H1 (cell line): Measurements from ENCODE around the gene DPYD. TPM values are rescaled to one million over a fixed set of nuclear protein-coding genes. Genes with fewer than 3 reads are reported as not detected.

Experiments used
- CTCF ChIA-PET: fragments of 300-600 bp; sonication (Branson Sonifier 250); formaldehyde crosslinking; loops from one replicate; lab custom pipeline; 2021; ENCODE audit not compliant: partially characterized antibody; lab: Charles Lee
- POLR2A ChIA-PET: fragments of 300-600 bp; sonication (Branson Sonifier 250); formaldehyde crosslinking; loops from one replicate; lab custom pipeline; 2021; ENCODE audit warnings: inconsistent platforms; ENCODE audit not compliant: partially characterized antibody; lab: Charles Lee
- DNase-seq, 2 experiments: peaks; one replicate each; pipeline versions ENCODE4 v3.0.0 to v3.0.0-alpha.2; 2010 to 2022; ENCODE audit warnings: low spot score in 2 of 2, low read depth in 1 of 2, mixed read lengths in 1 of 2
- FAIRE-seq: peaks from 2 replicates; lab custom pipeline; 2011; peaks lifted over from hg19 to GRCh38; lab: Jason Lieb, UNC
- H2AFZ ChIP-seq: 2 replicates; pipeline ENCODE4 v1.8.1; 2012; ENCODE audit warnings: low read length, inconsistent platforms
- H2AK5ac ChIP-seq: 2 replicates; pipeline ENCODE4 v1.6.1; 2013; ENCODE audit warnings: low read depth, low read length
- H2BK120ac ChIP-seq: replicated peaks from 2 replicates; pipeline ENCODE3; 2013; ENCODE audit warnings: low read depth, low read length, inconsistent platforms
- H2BK12ac ChIP-seq: 2 replicates; pipeline ENCODE4 v1.6.1; 2013; ENCODE audit warnings: low read depth, low read length
- H2BK15ac ChIP-seq: 2 replicates; pipeline ENCODE4 v1.6.1; 2013; ENCODE audit warnings: low read length
- H2BK20ac ChIP-seq: 2 replicates; pipeline ENCODE4 v1.6.1; 2013; ENCODE audit warnings: low read length
- H2BK5ac ChIP-seq: 2 replicates; pipeline ENCODE4 v1.6.1; 2013; ENCODE audit warnings: low read depth, low read length
- H3K14ac ChIP-seq: 2 replicates; pipeline ENCODE4 v1.6.1; 2013; ENCODE audit warnings: inconsistent platforms; ENCODE audit not compliant: insufficient read length
- H3K18ac ChIP-seq: 2 replicates; pipeline ENCODE4 v1.6.1; 2013; ENCODE audit warnings: low read length; ENCODE audit errors: extremely low read depth
- H3K23ac ChIP-seq: 2 replicates; pipeline ENCODE4 v1.6.1; 2013; ENCODE audit warnings: inconsistent platforms; ENCODE audit not compliant: insufficient read length
- H3K23me2 ChIP-seq: 2 replicates; pipeline ENCODE4 v1.6.1; 2013; ENCODE audit warnings: low read depth, low read length
- H3K27ac ChIP-seq: 2 replicates; pipeline ENCODE4 v1.6.1; 2011; ENCODE audit warnings: low read depth, low read length, inconsistent platforms
- H3K27me3 ChIP-seq, 4 experiments: replicated peaks in 1 of 4; 1 replicate in 1 of 4; 2 replicates in 3 of 4; pipeline versions ENCODE4 v1.6.1 to v1.8.1; 2011 to 2013; ENCODE audit warnings: low read length in 3 of 4, mild to moderate bottlenecking in 3 of 4, inconsistent platforms in 2 of 4, mixed read lengths in 2 of 4, moderate library complexity in 1 of 4; ENCODE audit not compliant: control insufficient read depth in 3 of 4, insufficient read depth in 3 of 4; ENCODE audit errors: extremely low read depth in 1 of 4
- H3K36me3 ChIP-seq, 4 experiments: 2 replicates each; pipeline versions ENCODE4 v1.6.1 to v1.8.1; 2011 to 2013; ENCODE audit warnings: mild to moderate bottlenecking in 4 of 4, low read length in 3 of 4, moderate library complexity in 2 of 4, control low read depth in 1 of 4, inconsistent platforms in 1 of 4; ENCODE audit not compliant: insufficient read depth in 4 of 4, control insufficient read depth in 2 of 4
- H3K4ac ChIP-seq: replicated peaks from 2 replicates; pipeline ENCODE3; 2013; ENCODE audit warnings: low read length, low read depth, mixed read lengths, inconsistent platforms; ENCODE audit not compliant: insufficient read length
- H3K4me1 ChIP-seq, 4 experiments: replicated peaks in 1 of 4; 1 replicate in 1 of 4; 2 replicates in 3 of 4; pipeline versions ENCODE4 v1.6.1 to v1.8.1; 2011 to 2013; ENCODE audit warnings: low read length in 3 of 4, inconsistent platforms in 2 of 4, mixed read lengths in 1 of 4; ENCODE audit not compliant: insufficient read depth in 4 of 4, control insufficient read depth in 3 of 4
- H3K4me2 ChIP-seq, 2 experiments: 2 replicates each; pipeline versions ENCODE4 v1.6.1 to v1.8.1; 2011 to 2013; ENCODE audit warnings: low read depth in 2 of 2, low read length in 2 of 2, control low read depth in 1 of 2, inconsistent platforms in 1 of 2, mild to moderate bottlenecking in 1 of 2; ENCODE audit not compliant: insufficient read depth in 1 of 2
- H3K4me3 ChIP-seq, 4 experiments: fragments of 200-600, 300-600 bp in 1 of 4; sonication (generic), shearing (Covaris generic), sonication (Bioruptor Twin) in 1 of 4; 2 replicates each; pipeline versions ENCODE4 v1.5.1 to v1.8.1; 2011 to 2016; ENCODE audit warnings: low read length in 4 of 4, low read depth in 3 of 4, control low read depth in 2 of 4, inconsistent platforms in 2 of 4, mild to moderate bottlenecking in 2 of 4, mixed read lengths in 1 of 4, moderate library complexity in 1 of 4; ENCODE audit not compliant: insufficient read depth in 2 of 4; ENCODE audit errors: extremely low read depth in 1 of 4
- H3K56ac ChIP-seq: replicated peaks from 2 replicates; pipeline ENCODE3; 2013; ENCODE audit warnings: low read depth, mild to moderate bottlenecking, mixed read lengths, low read length, inconsistent platforms; ENCODE audit not compliant: insufficient read length
- H3K79me1 ChIP-seq: 2 replicates; pipeline ENCODE4 v1.6.1; 2013; ENCODE audit warnings: low read depth, low read length, control low read depth
- H3K79me2 ChIP-seq, 2 experiments: 2 replicates each; pipeline versions ENCODE4 v1.6.1 to v1.8.1; 2012 to 2013; ENCODE audit warnings: low read length in 2 of 2, mild to moderate bottlenecking in 2 of 2, inconsistent platforms in 1 of 2; ENCODE audit not compliant: insufficient read depth in 2 of 2, control insufficient read depth in 1 of 2
- H3K9ac ChIP-seq, 4 experiments: replicated peaks in 1 of 4; 1 replicate in 1 of 4; 2 replicates in 3 of 4; pipeline versions ENCODE4 v1.6.1 to v1.8.1; 2011 to 2013; ENCODE audit warnings: low read depth in 3 of 4, low read length in 3 of 4, control low read depth in 2 of 4, mild to moderate bottlenecking in 2 of 4, moderate library complexity in 2 of 4, inconsistent platforms in 1 of 4; ENCODE audit errors: extremely low read depth in 1 of 4
- H3K9me3 ChIP-seq, 2 experiments: 2 replicates each; pipeline versions ENCODE4 v1.6.1 to v1.8.1; 2012 to 2013; ENCODE audit warnings: mild to moderate bottlenecking in 2 of 2, moderate library complexity in 2 of 2, control low read depth in 1 of 2, inconsistent platforms in 1 of 2, low read depth in 1 of 2, low read length in 1 of 2, mixed read lengths in 1 of 2; ENCODE audit not compliant: insufficient read depth in 2 of 2
- H4K20me1 ChIP-seq, 2 experiments: replicated peaks in 1 of 2; 2 replicates each; pipeline versions ENCODE3 to v1.8.1; 2011 to 2013; ENCODE audit warnings: inconsistent platforms in 2 of 2, low read length in 2 of 2, mild to moderate bottlenecking in 1 of 2; ENCODE audit not compliant: insufficient read depth in 2 of 2, control insufficient read depth in 1 of 2
- H4K5ac ChIP-seq: 2 replicates; pipeline ENCODE4 v1.6.1; 2013; ENCODE audit warnings: low read length, low read depth, mixed read lengths, inconsistent platforms; ENCODE audit not compliant: insufficient read length
- H4K8ac ChIP-seq: 2 replicates; pipeline ENCODE4 v1.8.0; 2013; ENCODE audit warnings: mild to moderate bottlenecking, moderate library complexity, low read length, inconsistent platforms; ENCODE audit not compliant: insufficient read depth; ENCODE audit errors: extremely low read depth
- H4K91ac ChIP-seq: replicated peaks from 2 replicates; pipeline ENCODE3; 2013; ENCODE audit warnings: low read length, mixed read lengths, inconsistent platforms; ENCODE audit not compliant: insufficient read length
- CHD1 ChIP-seq: IDR thresholded peaks from 2 replicates; pipeline ENCODE4 v1.6.1; 2012; ENCODE audit warnings: low read depth, low read length, improper control_type of control experiment
- GTF2F1 ChIP-seq: IDR thresholded peaks from 2 replicates; pipeline ENCODE4 v1.6.1; 2012; ENCODE audit warnings: low read depth, low read length, improper control_type of control experiment, borderline replicate concordance
- HDAC6 ChIP-seq: IDR thresholded peaks from one replicate; pipeline ENCODE4 v1.7.1; 2012; ENCODE audit warnings: low read depth, mild to moderate bottlenecking, inconsistent platforms, low read length, moderate library complexity
- KDM4A ChIP-seq: IDR thresholded peaks from one replicate; pipeline ENCODE4 v1.7.1; 2012; ENCODE audit warnings: low read depth, mild to moderate bottlenecking, moderate library complexity, low read length, inconsistent platforms; ENCODE audit not compliant: severe bottlenecking
- RBBP5 ChIP-seq: IDR thresholded peaks from 2 replicates; pipeline ENCODE4 v1.7.1; 2012; ENCODE audit warnings: low read depth, mild to moderate bottlenecking, inconsistent platforms, low read length, moderate library complexity, borderline replicate concordance
- WGBS, 2 experiments: shearing (Covaris generic) in 1 of 2; methylation state at CpG; one replicate each; pipeline versions ENCODE4 v1.1.6 to v1.1.7; 2013 to 2015; ENCODE audit warnings: low lambda C conversion rate in 2 of 2, mixed read lengths in 2 of 2, inconsistent platforms in 1 of 2, low coverage in 1 of 2, missing lambda C conversion rate in 1 of 2; ENCODE audit not compliant: insufficient replicate concordance in 2 of 2, insufficient coverage in 1 of 2, insufficient read length in 1 of 2; ENCODE audit errors: extremely low coverage in 1 of 2, missing lambda C conversion rate in 1 of 2; 5-methylcytosine and 5-hydroxymethylcytosine counted together
- polyA plus RNA-seq, 7 experiments: library from polyadenylated mRNA; depleted of rRNA in 3 of 7; stranded (reverse) in 5 of 7; unstranded in 2 of 7; fragments of >200 nt in 5 of 7; fragments of 200-250 nt in 2 of 7; gene quantifications; 1 replicate in 5 of 7; 2 replicates in 1 of 7; 4 replicates in 1 of 7; pipeline versions ENCODE4 v1.2.1 to v1.2.3, GENCODE V29; 2011 to 2013; ENCODE audit warnings: missing spikeins in 2 of 7, mixed read lengths in 2 of 7
- total RNA-seq: library from RNA; stranded (reverse); fragmentation: NEBNext Ultra II Directional; extraction: Animal tissue kit (Norgen Biotek cat#: 25700); gene quantifications from 2 replicates; pipeline ENCODE4 v1.2.1, GENCODE V29; 2021
- TF ChIP-seq, protein P1 (sequence below): IDR thresholded peaks from 2 replicates; pipeline ENCODE4 v1.6.1; 2012; ENCODE audit warnings: inconsistent platforms

DPYD gene
- total and polyA plus RNA-seq, 2 of the 8 experiments (the other 6 are each of a cell fraction or from before 2014, with no cell fraction given) = 0.29 to 0.73 TPM

DNA sequence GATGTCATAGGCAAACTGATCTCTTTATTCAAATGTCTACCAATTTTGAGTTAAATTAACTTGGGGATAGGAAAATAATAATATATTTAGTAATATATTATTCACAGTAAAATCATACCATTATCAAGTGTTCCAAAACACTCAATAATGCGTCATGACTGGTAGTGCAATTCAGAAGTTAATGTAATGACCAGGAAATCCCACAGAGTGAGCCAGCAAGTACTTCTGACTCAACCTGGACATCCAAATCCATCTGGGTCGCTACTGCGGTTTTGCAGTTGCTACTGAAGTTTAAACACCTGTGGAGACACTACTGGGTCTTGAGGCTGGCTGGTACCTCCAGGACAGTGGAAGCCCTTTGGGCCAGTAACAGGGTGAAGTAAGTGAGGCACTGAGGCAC, 44.8 kb downstream of the DPYD start:
- TF ChIP-seq CHD1 (no peak), HDAC6 (no peak), RBBP5 (no peak), KDM4A (no peak), GTF2F1 (no peak)
- TF ChIP-seq, protein P1, sequence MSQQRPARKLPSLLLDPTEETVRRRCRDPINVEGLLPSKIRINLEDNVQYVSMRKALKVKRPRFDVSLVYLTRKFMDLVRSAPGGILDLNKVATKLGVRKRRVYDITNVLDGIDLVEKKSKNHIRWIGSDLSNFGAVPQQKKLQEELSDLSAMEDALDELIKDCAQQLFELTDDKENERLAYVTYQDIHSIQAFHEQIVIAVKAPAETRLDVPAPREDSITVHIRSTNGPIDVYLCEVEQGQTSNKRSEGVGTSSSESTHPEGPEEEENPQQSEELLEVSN = no peak
- TF ChIP-seq, all 59 proteins: peak for 0
- H3K18ac ChIP-seq = no peak overlapping the region
- no peak overlapping the region for H4K8ac ChIP-seq
- no peak overlapping the region for H2BK20ac ChIP-seq
- no peak overlapping the region for H4K5ac ChIP-seq
- DNase-seq = no peak
- no peak overlapping the region for H3K4ac ChIP-seq
- no peak overlapping the region for H4K91ac ChIP-seq
- CTCF ChIA-PET = no interaction called here
- no peaks in the 10 kb centered on the region for H3K4me1 ChIP-seq
- no peak for FAIRE-seq
- H3K9me3 ChIP-seq = no peaks in the 10 kb centered on the region
- H2BK120ac ChIP-seq = no peak overlapping the region
- H3K27ac ChIP-seq = no peak overlapping the region
- WGBS, 2 experiments = 98% methylated on average over 3 of the region's 3 CpGs; no CpG with 5 or more reads in 1 of the 2 experiments
- POLR2A ChIA-PET = no interaction called here
- no peak overlapping the region for H3K23ac ChIP-seq
- H3K36me3 ChIP-seq = no peaks in the 10 kb centered on the region
- no peak overlapping the region for H3K4me3 ChIP-seq
- no peak overlapping the region for H2AFZ ChIP-seq
- no peak overlapping the region for H3K4me2 ChIP-seq
- no peak overlapping the region for H2BK12ac ChIP-seq
- H3K14ac ChIP-seq = no peak overlapping the region
- H3K79me2 ChIP-seq = no peaks in the 10 kb centered on the region
- H3K9ac ChIP-seq = no peak overlapping the region
- no peak overlapping the region for H2BK5ac ChIP-seq
- H3K79me1 ChIP-seq = no peaks in the 10 kb centered on the region
- no peaks in the 10 kb centered on the region for H3K27me3 ChIP-seq
- H3K56ac ChIP-seq = no peak overlapping the region
- H3K23me2 ChIP-seq = no peaks in the 10 kb centered on the region
- H2AK5ac ChIP-seq = no peak overlapping the region
- H4K20me1 ChIP-seq = no peaks in the 10 kb centered on the region
- no peak overlapping the region for H2BK15ac ChIP-seq
